Measurements from ENCODE around the gene MIB2.
"Not testable (repeated sequence)": the region's sequence is repeated elsewhere in the genome, so short reads cannot be mapped to it uniquely, and the experiment has no call there.

The MIB2 gene

GRCh38 chr1:1658583-1659549 is 43.6 kb downstream of the MIB2 start, which contains the start of gene CDK11B:
TSS of gene CDK11B (minus strand) at chr1:1659004. CDS start at chr1:1657485, 1,519 bp downstream.
- DNase-seq = peak; percentile 88 to 99 (median 98)

- not testable (repeated sequence) for DNase-seq
Measured at GRCh38 chr1:1662392-1662791, 47.1 kb downstream of the MIB2 start.

GRCh38 chr1:1662830-1663560 is 47.7 kb downstream of the MIB2 start:
- DNase-seq = not testable (repeated sequence)

GRCh38 chr1:1664318-1664717 is 49.0 kb downstream of the MIB2 start:
- DNase-seq = not testable (repeated sequence)

- no peak for DNase-seq
Measured at GRCh38 chr1:1664941-1665814, 49.9 kb downstream of the MIB2 start.

GRCh38 chr1:1665815-1666251 is 50.5 kb downstream of the MIB2 start:
- DNase-seq = peak in 3 of 5 experiments; percentile 8 to 28 (median 26)

GRCh38 chr1:1666526-1666925 is 51.2 kb downstream of the MIB2 start:
- DNase-seq = no peak

- DNase-seq = no peak
Measured at GRCh38 chr1:1669468-1670440, 54.5 kb downstream of the MIB2 start.

GRCh38 chr1:1670866-1671265 is 55.6 kb downstream of the MIB2 start:
- no peak for DNase-seq

- DNase-seq = no peak
Measured at GRCh38 chr1:1671365-1672119, 56.2 kb downstream of the MIB2 start.

GRCh38 chr1:1672181-1672965 is 57.1 kb downstream of the MIB2 start:
- DNase-seq = no peak

GRCh38 chr1:1674806-1675205 is 59.5 kb downstream of the MIB2 start:
- not testable (repeated sequence) for DNase-seq

- peak in 1 of 5 experiments; percentile 11 for DNase-seq
Measured at GRCh38 chr1:1675218-1675617, 59.9 kb downstream of the MIB2 start.

- not testable (repeated sequence) for DNase-seq
Measured at GRCh38 chr1:1676087-1676486, 60.8 kb downstream of the MIB2 start.

GRCh38 chr1:1677718-1678580 is 62.6 kb downstream of the MIB2 start:
- peak in 4 of 5 experiments; percentile 28 to 78 (median 45) for DNase-seq

GRCh38 chr1:1678581-1679380 is 63.5 kb downstream of the MIB2 start:
- peak in 3 of 5 experiments; percentile 19 to 63 (median 30) for DNase-seq
